HepG2 (cell line): ENCODE data around the gene DCST2. TPM values are rescaled to one million over a fixed set of nuclear protein-coding genes. Genes with fewer than 3 reads are reported as not detected.

Experiments
- CEBPZ ChIP-seq: IDR thresholded peaks from 2 replicates; pipeline ENCODE4 v1.6.1; 2012; ENCODE audit warnings: low read length, improper control_type of control experiment
- CREB1 ChIP-seq, 2 experiments: fragments of 450-650 bp in 1 of 2; IDR thresholded peaks; 2 replicates each; pipeline ENCODE4 v1.6.1; 2016 to 2017; ENCODE audit warnings: control low read depth in 1 of 2, mild to moderate bottlenecking in 1 of 2, missing compliant biosample characterization in 1 of 2, missing genetic modification characterization in 1 of 2
- FOXC1 ChIP-seq: sonication (generic); formaldehyde crosslinking; IDR thresholded peaks from 2 replicates; pipeline ENCODE4 v1.8.0; 2022; ENCODE audit warnings: mild to moderate bottlenecking, missing genetic modification reagents, borderline replicate concordance
- GATAD1 ChIP-seq: IDR thresholded peaks from 2 replicates; pipeline ENCODE4 v1.6.1; 2016; ENCODE audit warnings: missing genetic modification reagents, missing compliant biosample characterization
- KLF11 ChIP-seq: IDR thresholded peaks from 2 replicates; pipeline ENCODE4 v1.6.1; 2016; ENCODE audit warnings: missing compliant biosample characterization
- LRRFIP1 ChIP-seq: sonication (generic); formaldehyde crosslinking; conservative IDR thresholded peaks from 2 replicates; pipeline ENCODE4 v1.4.0; 2020; ENCODE audit warnings: missing genetic modification reagents
- MBNL3 ChIP-seq: fragments of 250-450 bp; sonication (Bioruptor Pico); conservative IDR thresholded peaks from 2 replicates; pipeline ENCODE4 v1.8.0; 2022; ENCODE audit warnings: mild to moderate bottlenecking, inconsistent platforms
- NCOA5 ChIP-seq: sonication (generic); formaldehyde crosslinking; IDR thresholded peaks from 2 replicates; pipeline ENCODE4 v1.4.0; 2020; ENCODE audit warnings: missing genetic modification reagents
- PHF21A ChIP-seq: sonication (generic); formaldehyde crosslinking; IDR thresholded peaks from 2 replicates; pipeline ENCODE4 v1.5.0; 2020; ENCODE audit warnings: mild to moderate bottlenecking, missing genetic modification reagents
- POLR2AphosphoS2 ChIP-seq: IDR thresholded peaks from 2 replicates; pipeline ENCODE4 v1.6.1; 2011; ENCODE audit warnings: low read depth, low read length, improper control_type of control experiment
- SPEN ChIP-seq: sonication (generic); formaldehyde crosslinking; IDR thresholded peaks from 2 replicates; pipeline ENCODE4 v1.5.1; 2020; ENCODE audit warnings: low read depth, mild to moderate bottlenecking, missing genetic modification reagents
- TEF ChIP-seq: sonication (generic); formaldehyde crosslinking; IDR thresholded peaks from 2 replicates; pipeline ENCODE4 v1.5.0; 2020; ENCODE audit warnings: missing genetic modification reagents
- TGIF2 ChIP-seq: IDR thresholded peaks from 2 replicates; pipeline ENCODE4 v1.6.1; 2016; ENCODE audit warnings: control low read depth, missing compliant biosample characterization
- ZNF10 ChIP-seq: sonication (generic); formaldehyde crosslinking; IDR thresholded peaks from 2 replicates; pipeline ENCODE4 v1.4.0; 2020; ENCODE audit warnings: mild to moderate bottlenecking, low read depth, missing genetic modification reagents, borderline replicate concordance
- ZNF143 ChIP-seq: sonication (generic); formaldehyde crosslinking; IDR thresholded peaks from 2 replicates; pipeline ENCODE4 v1.4.0; 2020; ENCODE audit warnings: missing genetic modification reagents
- ZNF160 ChIP-seq: sonication (generic); formaldehyde crosslinking; IDR thresholded peaks from 2 replicates; pipeline ENCODE4 v1.8.0; 2022; ENCODE audit warnings: mild to moderate bottlenecking, inconsistent platforms, missing genetic modification reagents
- ZNF224 ChIP-seq: sonication (generic); formaldehyde crosslinking; IDR thresholded peaks from 2 replicates; pipeline ENCODE4 v1.5.0; 2020; ENCODE audit warnings: mild to moderate bottlenecking, missing genetic modification reagents
- ZNF280B ChIP-seq: sonication (generic); formaldehyde crosslinking; IDR thresholded peaks from 2 replicates; pipeline ENCODE4 v1.5.0; 2020; ENCODE audit warnings: missing genetic modification reagents, mild to moderate bottlenecking, borderline replicate concordance
- ZNF383 ChIP-seq: sonication (generic); formaldehyde crosslinking; IDR thresholded peaks from 2 replicates; pipeline ENCODE4 v1.4.0; 2020; ENCODE audit warnings: missing genetic modification reagents, mild to moderate bottlenecking, borderline replicate concordance
- ZNF468 ChIP-seq: sonication (generic); formaldehyde crosslinking; IDR thresholded peaks from 2 replicates; pipeline ENCODE4 v1.8.0; 2022; ENCODE audit warnings: mild to moderate bottlenecking, moderate library complexity, missing genetic modification reagents
- polyA plus RNA-seq, 8 experiments: library from polyadenylated mRNA; depleted of rRNA in 3 of 8; stranded (reverse) in 7 of 8; unstranded in 1 of 8; fragments of >200 nt; fragmentation: Illumina TruSeq in 4 of 8; extraction: Trizol in 4 of 8; gene quantifications; 2 replicates each; pipeline versions ENCODE4 v1.2.1 to v1.2.3, GENCODE V29; 2011 to 2016; ENCODE audit warnings: low read depth in 4 of 8, missing spikeins in 1 of 8, mixed read lengths in 1 of 8; ENCODE audit not compliant: insufficient read depth in 1 of 8
- total RNA-seq, 5 experiments: library from RNA; depleted of rRNA; stranded (reverse); fragments of >200 nt; fragmentation: Illumina TruSeq; extraction: Trizol; gene quantifications; 2 replicates each; pipeline ENCODE4 v1.2.3, GENCODE V29; 2016; ENCODE audit warnings: low read depth in 1 of 5

DCST2 gene
- total and polyA plus RNA-seq, 2 of the 13 experiments (the other 11 are each of a cell fraction or from before 2014, with no cell fraction given): 0.74 TPM; not detected in 1

DNA sequence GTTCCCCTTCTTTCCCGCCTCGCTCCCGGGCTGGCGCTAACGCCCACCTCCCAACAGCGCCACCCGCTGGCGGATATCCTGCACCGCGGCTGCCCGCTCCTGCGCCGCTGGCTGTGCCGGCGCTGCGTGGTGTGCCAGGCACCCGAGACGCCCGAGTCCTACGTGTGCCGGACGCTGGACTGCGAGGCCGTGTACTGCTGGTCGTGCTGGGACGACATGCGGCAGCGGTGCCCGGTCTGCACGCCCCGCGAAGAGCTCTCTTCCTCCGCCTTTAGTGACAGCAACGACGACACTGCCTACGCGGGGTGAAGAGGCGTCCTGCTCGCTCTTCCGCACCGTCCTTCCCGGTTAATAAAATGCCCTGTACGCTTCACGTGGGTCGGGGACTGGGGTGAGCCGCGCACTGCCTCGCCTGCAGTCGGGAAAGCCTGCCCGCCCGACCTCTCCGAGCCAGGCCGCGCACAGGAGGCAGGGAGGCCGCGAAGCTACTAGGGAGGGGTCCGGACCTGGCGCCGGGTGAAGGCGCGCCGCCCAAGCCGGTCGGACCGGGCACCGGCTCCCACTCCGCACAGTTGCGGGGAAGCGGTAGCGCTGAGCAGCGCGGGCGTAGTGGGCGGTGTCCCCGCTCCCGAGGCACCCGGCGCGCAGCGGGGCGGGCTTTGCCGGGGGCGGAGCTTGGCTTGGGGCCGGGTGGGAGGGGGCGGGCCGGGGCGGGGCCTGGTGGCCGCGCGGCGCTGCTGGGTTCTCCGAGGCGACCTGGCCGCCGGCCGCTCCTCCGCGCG, 17.2 kb upstream of the DCST2 start, which contains the start of gene ADAM15 (continued):
- TF ChIP-seq CEBPZ: no peak
- peak; percentile 93 for TF ChIP-seq TGIF2
- TF ChIP-seq POLR2AphosphoS2: no peak
- TF ChIP-seq ZNF160 (CRISPR knock-in tag): no peak; the same call in 1 of the 2 replicates
- no peak for TF ChIP-seq LRRFIP1 (CRISPR knock-in tag)
- no peak for TF ChIP-seq NCOA5
- no peak for TF ChIP-seq MBNL3 (CRISPR knock-in tag)
- TF ChIP-seq TEF (CRISPR knock-in tag): no peak
- TF ChIP-seq ZNF383 (CRISPR knock-in tag): 0 out of 2 replicates have a peak, but pooled peaks have one; percentile 53
- TF ChIP-seq KLF11 (CRISPR knock-in tag): no peak; the same call in 1 of the 2 replicates
- TF ChIP-seq ZNF224 (CRISPR knock-in tag): peak; percentile 80; the same call in 1 of the 2 replicates
- peak; percentile 89 for TF ChIP-seq FOXC1 (CRISPR knock-in tag)
- TF ChIP-seq PHF21A: 0 out of 2 replicates have a peak, but pooled peaks have one; percentile 40
- no peak for TF ChIP-seq ZNF468 (CRISPR knock-in tag)
- 0 out of 2 replicates have a peak, but pooled peaks have one; percentile 48 for TF ChIP-seq GATAD1
- TF ChIP-seq CREB1 (IDR thresholded peaks at IDR 0.05): 0 out of 2 replicates have a peak, but pooled peaks have one; percentile 19
- TF ChIP-seq CREB1 (CRISPR knock-in tag; IDR thresholded peaks at IDR 0.05): no peak
- peak; percentile 81; the same call in 1 of the 2 replicates for TF ChIP-seq ZNF280B (CRISPR knock-in tag)
- TF ChIP-seq ZNF143 (CRISPR knock-in tag): no peak; the same call in 1 of the 2 replicates
- TF ChIP-seq SPEN (CRISPR knock-in tag): peak; percentile 92
- no peak for TF ChIP-seq ZNF10 (CRISPR knock-in tag)
